Right lobe of liver (tissue), 6 donors: ENCODE measurements around the gene SSH2. TPM values are rescaled to one million over a fixed set of nuclear protein-coding genes. Genes with fewer than 3 reads are reported as not detected.

Source experiments
- ATAC-seq, 4 donors: fragments of 200-7000 bp; cut with Tn5 transposase; one replicate each; pipeline ENCODE4 v1.9.1; 2020; ENCODE audit warnings: mild to moderate bottlenecking in 4 of 4, moderate library complexity in 4 of 4
- DNase-seq, 3 donors: peaks; one replicate each; pipeline ENCODE4 v3.0.0-alpha.2; 2020
- H3K27ac ChIP-seq, 3 donors: fragments of 200-600 bp; one replicate each; pipeline ENCODE4 v1.8.0; 2022
- H3K27me3 ChIP-seq, 2 donors: fragments of 200-600 bp; one replicate each; pipeline ENCODE4 v1.8.0; 2022
- H3K36me3 ChIP-seq, 4 donors: fragments of 200-600 bp; sonication (generic) in 1 of 4; one replicate each; pipeline versions ENCODE4 v1.5.1 to v1.8.0; 2017 to 2022; ENCODE audit warnings: control low read depth in 1 of 4
- H3K4me1 ChIP-seq, 4 donors: fragments of 200-600 bp; sonication (generic) in 1 of 4; one replicate each; pipeline versions ENCODE4 v1.5.1 to v1.8.0; 2017 to 2022; ENCODE audit warnings: control low read depth in 1 of 4
- H3K4me3 ChIP-seq, 3 donors: fragments of 200-600 bp; one replicate each; pipeline ENCODE4 v1.8.0; 2022
- H3K9me3 ChIP-seq, 4 donors: fragments of 200-600 bp; sonication (generic) in 1 of 4; one replicate each; pipeline versions ENCODE4 v1.5.1 to v1.8.0; 2017 to 2022; ENCODE audit warnings: control low read depth in 1 of 4
- CTCF ChIP-seq, 4 donors: fragments of 200-600 bp in 3 of 4; fragments of 450-650 bp in 1 of 4; IDR thresholded peaks; one replicate each; pipeline versions ENCODE4 v1.5.1 to v1.8.0; 2016 to 2022; ENCODE audit warnings: antibody characterized with exemption in 4 of 4, mild to moderate bottlenecking in 2 of 4
- POLR2A ChIP-seq: fragments of 450-650 bp; IDR thresholded peaks from one replicate; pipeline ENCODE4 v1.6.1; 2017; ENCODE audit warnings: antibody characterized with exemption, mild to moderate bottlenecking
- WGBS: methylation state at CpG from one replicate; pipeline ENCODE4 v1.1.6; 2018; ENCODE audit warnings: low coverage, low lambda C conversion rate; ENCODE audit not compliant: insufficient coverage; ENCODE audit errors: missing lambda C conversion rate; 5-methylcytosine and 5-hydroxymethylcytosine counted together
- intact Hi-C, 2 donors: fragments of 100-400 bp; cut with DNase I; formaldehyde crosslinking; loops; one replicate each; pipeline versions ENCODE4 v1.11.2 to v1.14.1; 2022
- total RNA-seq, 6 experiments: library from RNA; depleted of rRNA in 2 of 6; stranded (reverse); fragments of >200 nt in 2 of 6; fragmentation: NEBNext Ultra II Directional in 3 of 6; extraction: Animal tissue kit (Norgen Biotek cat#: 25700) in 3 of 6; gene quantifications; one replicate each; pipeline versions ENCODE4 v1.1.0 to v1.2.4, GENCODE V29; 2016 to 2023
- donor health status: DM: no; HTN: yes; CAD: no.
- donor health status: DM: no; HTN: no; CAD: no.
- donor health status: DM: no; HTN: no; CAD: no.
- donor health status: DM: no; HTN: yes; CAD: no.
- donor health status: DM: no; HTN: yes; CAD: no.

Gene SSH2
- total RNA-seq, 6 experiments from 2014 or later = 8.0 to 12.7 (median 10.5) TPM

GRCh38 chr17:29585080-29585751 lies 344.8 kb downstream of the SSH2 start:
- Histone ChIP-seq H3K4me1 (peaks cover 0 to 14% (median 6%) of the 10 kb centered on the region in 4 donors), H3K9me3 (no peaks in the 10 kb centered on the region), H3K27ac (no peak overlapping the region), H3K36me3 (no peaks in the 10 kb centered on the region), H3K4me3 (no peak overlapping the region), H3K27me3 (no peaks in the 10 kb centered on the region)
- DNase-seq (peak in 1 of 3 donors; percentile 45), ATAC-seq (no peak)
- 45% methylated on average over 2 of the region's 8 CpGs for WGBS
- intact Hi-C loops = no loop called here
- no peak for TF ChIP-seq POLR2A
- TF ChIP-seq CTCF (IDR thresholded peaks at IDR 0.05) = peak in 1 of 4 donors; percentile 15

GRCh38 chr17:29584452-29585079 lies 345.5 kb downstream of the SSH2 start:
- intact Hi-C loops = no loop called here
- Histone ChIP-seq H3K36me3 (peaks cover 0 to 1% (median 0%) of the 10 kb centered on the region in 4 donors), H3K27ac (no peak overlapping the region), H3K4me3 (no peak overlapping the region), H3K4me1 (peaks cover 0 to 8% (median 3%) of the 10 kb centered on the region in 4 donors), H3K9me3 (no peaks in the 10 kb centered on the region), H3K27me3 (no peaks in the 10 kb centered on the region)
- WGBS = 53% methylated on average over 4 of the region's 12 CpGs
- no peak for ATAC-seq
- peak in 1 of 3 donors; percentile 40 for DNase-seq
- TF ChIP-seq POLR2A = no peak
- TF ChIP-seq CTCF (IDR thresholded peaks at IDR 0.05) = no peak

GRCh38 chr17:29583324-29584248 lies 346.4 kb downstream of the SSH2 start:
- Histone ChIP-seq H3K4me3 (no peak overlapping the region), H3K9me3 (no peaks in the 10 kb centered on the region), H3K27ac (no peak overlapping the region), H3K4me1 (peaks cover 0 to 8% (median 3%) of the 10 kb centered on the region in 4 donors), H3K27me3 (no peaks in the 10 kb centered on the region), H3K36me3 (peaks cover 0 to 5% (median 0%) of the 10 kb centered on the region in 4 donors)
- TF ChIP-seq POLR2A = no peak
- TF ChIP-seq CTCF (IDR thresholded peaks at IDR 0.05) = no peak
- DNase-seq (peak in 1 of 3 donors; percentile 45), ATAC-seq (no peak)
- intact Hi-C loops = no loop called here
- WGBS = 67% methylated on average over 1 of the region's 16 CpGs

GRCh38 chr17:29582772-29583171 lies 347.3 kb downstream of the SSH2 start:
- Histone ChIP-seq H3K4me1 (no peaks in the 10 kb centered on the region), H3K36me3 (peaks cover 0 to 5% (median 0%) of the 10 kb centered on the region in 4 donors), H3K4me3 (no peak overlapping the region), H3K27ac (no peak overlapping the region), H3K27me3 (no peaks in the 10 kb centered on the region), H3K9me3 (no peaks in the 10 kb centered on the region)
- DNase-seq (peak in 1 of 3 donors; percentile 39), ATAC-seq (no peak)
- intact Hi-C loops = no loop called here
- 80% methylated on average over 7 of the region's 13 CpGs for WGBS
- TF ChIP-seq POLR2A = no peak
- TF ChIP-seq CTCF (IDR thresholded peaks at IDR 0.05) = no peak
